Cardiac muscle cell (in vitro differentiated cells and primary cell): ENCODE data around the gene MYO3B. TPM values are rescaled to one million over a fixed set of nuclear protein-coding genes. Genes with fewer than 3 reads are reported as not detected.

Source experiments
- DNase-seq, 2 donors: peaks; one replicate each; pipeline versions ENCODE4 v3.0.0 to v3.0.0-alpha.2; 2010 to 2017; ENCODE audit warnings: low read depth in 1 of 2, low spot score in 1 of 2
- H3K27ac ChIP-seq: fragments of 200-600 bp; sonication (generic); 2 replicates; pipeline ENCODE4 v1.5.1; 2016
- H3K27me3 ChIP-seq: fragments of 200-600 bp; sonication (generic); 2 replicates; pipeline ENCODE4 v1.6.0; 2016; ENCODE audit warnings: control low read depth
- H3K36me3 ChIP-seq: fragments of 200-600 bp; sonication (generic); 2 replicates; pipeline ENCODE4 v1.5.1; 2016; ENCODE audit warnings: control low read depth
- H3K4me1 ChIP-seq: fragments of 200-600 bp; sonication (generic); 2 replicates; pipeline ENCODE4 v1.8.1; 2017; ENCODE audit warnings: low read depth, mild to moderate bottlenecking, mixed run types
- H3K4me3 ChIP-seq: fragments of 200-600 bp; sonication (generic); 2 replicates; pipeline ENCODE4 v1.5.1; 2016; ENCODE audit warnings: mild to moderate bottlenecking
- H3K9me3 ChIP-seq: fragments of 200-600 bp; sonication (generic); 2 replicates; pipeline ENCODE4 v1.5.1; 2017; ENCODE audit warnings: low read depth, mild to moderate bottlenecking, control low read depth
- CTCF ChIP-seq: IDR thresholded peaks from 2 replicates; pipeline ENCODE4 v1.5.1; 2012; ENCODE audit warnings: low read depth, mild to moderate bottlenecking, low read length
- polyA plus RNA-seq: library from polyadenylated mRNA; unstranded; fragments of >200 nt; fragmentation: Nextera tagmentation; extraction: Ambion mirVana; gene quantifications from 2 replicates; pipeline ENCODE4 v1.2.1, GENCODE V29; 2016
- total RNA-seq: library from RNA; depleted of rRNA; stranded (reverse); fragments of >200 nt; gene quantifications from 2 replicates; pipeline ENCODE4 v1.2.3, GENCODE V29; 2016

Gene MYO3B
- total and polyA plus RNA-seq, 2 experiments from 2014 or later, result not detected

- TF ChIP-seq CTCF, result no peak
- Histone ChIP-seq H3K36me3 (no peaks in the 10 kb centered on the region), H3K27ac (no peak overlapping the region), H3K27me3 (no peaks in the 10 kb centered on the region), H3K4me3 (no peak overlapping the region), H3K4me1 (no peaks in the 10 kb centered on the region), H3K9me3 (no peaks in the 10 kb centered on the region)
- no peak for DNase-seq
Measured at GRCh38 chr2:170456914-170457313, 279.0 kb downstream of the MYO3B start.

- H3K9me3 ChIP-seq, result no peaks in the 10 kb centered on the region
- no peak for DNase-seq
- TF ChIP-seq CTCF, result no peak
- H3K27me3 ChIP-seq, result no peaks in the 10 kb centered on the region
- H3K4me3 ChIP-seq, result no peak overlapping the region
- no peak overlapping the region for H3K27ac ChIP-seq
- no peaks in the 10 kb centered on the region for H3K36me3 ChIP-seq
- no peaks in the 10 kb centered on the region for H3K4me1 ChIP-seq
Measured at GRCh38 chr2:170457742-170458141, 279.8 kb downstream of the MYO3B start.

- DNase-seq, result peak; percentile 5 to 14
- Histone ChIP-seq H3K4me1 (no peaks in the 10 kb centered on the region), H3K36me3 (no peaks in the 10 kb centered on the region), H3K27ac (no peak overlapping the region), H3K4me3 (no peak overlapping the region), H3K9me3 (no peaks in the 10 kb centered on the region), H3K27me3 (no peaks in the 10 kb centered on the region)
- no peak for TF ChIP-seq CTCF
Measured at GRCh38 chr2:170461889-170462288, 283.9 kb downstream of the MYO3B start.

GRCh38 chr2:170462433-170463205, 284.7 kb downstream of the MYO3B start:
- Histone ChIP-seq H3K27ac (no peak overlapping the region), H3K36me3 (no peaks in the 10 kb centered on the region), H3K9me3 (no peaks in the 10 kb centered on the region), H3K27me3 (no peaks in the 10 kb centered on the region), H3K4me3 (no peak overlapping the region), H3K4me1 (no peaks in the 10 kb centered on the region)
- DNase-seq, result no peak
- TF ChIP-seq CTCF, result no peak

GRCh38 chr2:170463206-170463537, 285.2 kb downstream of the MYO3B start:
- Histone ChIP-seq H3K36me3 (no peaks in the 10 kb centered on the region), H3K4me1 (no peaks in the 10 kb centered on the region), H3K27me3 (no peaks in the 10 kb centered on the region), H3K9me3 (no peaks in the 10 kb centered on the region), H3K27ac (no peak overlapping the region), H3K4me3 (no peak overlapping the region)
- DNase-seq, result no peak
- TF ChIP-seq CTCF, result no peak
